Ishikawa (cell line): ENCODE data around the gene ZSCAN5B.
"Not testable (repeated sequence)": the region's sequence is repeated elsewhere in the genome, so short reads cannot be mapped to it uniquely, and the experiment has no call there.

Source experiments
- CEBPB ChIP-seq: IDR thresholded peaks from 2 replicates; pipeline ENCODE4 v1.6.1; 2012
- CREB1 ChIP-seq: IDR thresholded peaks from 2 replicates; pipeline ENCODE4 v1.6.1; 2012; ENCODE audit warnings: low read depth
- EGR1 ChIP-seq: IDR thresholded peaks from 2 replicates; pipeline ENCODE4 v1.6.1; 2012
- EP300 ChIP-seq: IDR thresholded peaks from 2 replicates; pipeline ENCODE4 v1.6.1; 2012; ENCODE audit warnings: borderline replicate concordance
- FOXM1 ChIP-seq: IDR thresholded peaks from 2 replicates; pipeline ENCODE4 v1.6.1; 2012; ENCODE audit warnings: low read depth, borderline replicate concordance
- MAX ChIP-seq: IDR thresholded peaks from 2 replicates; pipeline ENCODE4 v1.6.1; 2012
- NFIC ChIP-seq: IDR thresholded peaks from 2 replicates; pipeline ENCODE4 v1.6.1; 2012
- RAD21 ChIP-seq: IDR thresholded peaks from 2 replicates; pipeline ENCODE4 v1.6.1; 2012; ENCODE audit warnings: low read depth
- REST ChIP-seq: IDR thresholded peaks from 2 replicates; pipeline ENCODE4 v1.6.1; 2012; ENCODE audit warnings: low read depth, mild to moderate bottlenecking
- TAF1 ChIP-seq: IDR thresholded peaks from 2 replicates; pipeline ENCODE4 v1.6.1; 2012; ENCODE audit warnings: low read depth, mild to moderate bottlenecking
- TCF12 ChIP-seq: IDR thresholded peaks from 2 replicates; pipeline ENCODE4 v1.6.1; 2012; ENCODE audit warnings: low read depth
- TEAD4 ChIP-seq: IDR thresholded peaks from 2 replicates; pipeline ENCODE4 v1.6.1; 2012
- USF1 ChIP-seq: IDR thresholded peaks from 2 replicates; pipeline ENCODE4 v1.6.1; 2012
- YY1 ChIP-seq: IDR thresholded peaks from 2 replicates; pipeline ENCODE4 v1.6.1; 2012; ENCODE audit warnings: low read depth
- ZBTB7A ChIP-seq: IDR thresholded peaks from 2 replicates; pipeline ENCODE4 v1.6.1; 2012; ENCODE audit warnings: low read depth

Gene ZSCAN5B

GRCh38 chr19:56175861-56176307 lies 21.7 kb downstream of the ZSCAN5B start, which contains the start of gene GALP:
TSS of gene GALP (plus strand) at chr19:56176008. CDS start at chr19:56177109, 1,101 bp downstream.
- TF ChIP-seq EGR1, NFIC, CEBPB: not testable (repeated sequence)

GRCh38 chr19:56174550-56174949 lies 23.0 kb downstream of the ZSCAN5B start:
- TF ChIP-seq ZBTB7A (no peak), TAF1 (no peak), EGR1 (no peak)

GRCh38 chr19:56174086-56174485 lies 23.5 kb downstream of the ZSCAN5B start:
- no peak for TF ChIP-seq NFIC
- TF ChIP-seq CREB1 = no peak
- no peak for TF ChIP-seq USF1
- TF ChIP-seq REST = no peak
- no peak for TF ChIP-seq FOXM1
- no peak for TF ChIP-seq TCF12

- TF ChIP-seq MAX = peak; percentile 53
- TF ChIP-seq CEBPB = no peak
- TF ChIP-seq USF1 = peak; percentile 64
Measured at GRCh38 chr19:56170261-56170660, 27.3 kb downstream of the ZSCAN5B start.

GRCh38 chr19:56167064-56167578 lies 30.5 kb downstream of the ZSCAN5B start:
- no peak for TF ChIP-seq RAD21
- TF ChIP-seq REST = peak; percentile 86
- no peak for TF ChIP-seq NFIC
- TF ChIP-seq TCF12 = no peak
- TF ChIP-seq EP300 = no peak
- TF ChIP-seq EGR1 = no peak
- TF ChIP-seq MAX = no peak
- TF ChIP-seq ZBTB7A = no peak
- no peak for TF ChIP-seq FOXM1

- TF ChIP-seq CREB1 (no peak), TCF12 (no peak), RAD21 (no peak), REST (no peak), CEBPB (no peak), TAF1 (no peak), TEAD4 (no peak), YY1 (no peak), ZBTB7A (no peak)
Measured at GRCh38 chr19:56163097-56163496, 34.5 kb downstream of the ZSCAN5B start.
